Peyer's patch (tissue), 4 donors: ENCODE data around the gene EPHB2. TPM values are rescaled to one million over a fixed set of nuclear protein-coding genes. Genes with fewer than 3 reads are reported as not detected.

Source experiments
- DNase-seq, 3 donors: peaks; one replicate each; pipeline ENCODE4 v3.0.0-alpha.2; 2017 to 2019
- H3K27ac ChIP-seq, 4 donors: fragments of 200-600 bp; sonication (generic); one replicate each; pipeline ENCODE4 v1.5.1; 2016 to 2019
- H3K27me3 ChIP-seq, 2 donors: fragments of 200-600 bp; sonication (generic); one replicate each; pipeline ENCODE4 v1.5.1; 2019
- H3K36me3 ChIP-seq, 3 donors: fragments of 200-600 bp; sonication (generic); one replicate each; pipeline ENCODE4 v1.5.1; 2016 to 2019
- H3K4me1 ChIP-seq, 4 donors: fragments of 200-600 bp; sonication (generic); one replicate each; pipeline ENCODE4 v1.5.1; 2016 to 2019
- H3K4me3 ChIP-seq, 4 donors: fragments of 200-600 bp; sonication (generic); 1 replicate in 3 of 4; 2 replicates in 1 of 4; pipeline ENCODE4 v1.5.1; 2016 to 2019; ENCODE audit warnings: mild to moderate bottlenecking in 1 of 4
- H3K9me3 ChIP-seq, 4 donors: fragments of 200-600 bp; sonication (generic); one replicate each; pipeline ENCODE4 v1.5.1; 2016 to 2019; ENCODE audit warnings: mild to moderate bottlenecking in 1 of 4
- CTCF ChIP-seq, 6 experiments: fragments of 450-650 bp in 4 of 6; fragments of 200-600 bp in 2 of 6; sonication (generic) in 1 of 6; IDR thresholded peaks; one replicate each; pipeline ENCODE4 v1.5.1; 2017 to 2019; ENCODE audit warnings: antibody characterized with exemption in 6 of 6, mild to moderate bottlenecking in 3 of 6, moderate library complexity in 1 of 6
- POLR2A ChIP-seq, 2 donors: fragments of 450-650 bp; IDR thresholded peaks; one replicate each; pipeline ENCODE4 v1.5.1; 2017; ENCODE audit warnings: antibody characterized with exemption in 2 of 2, mild to moderate bottlenecking in 2 of 2, moderate library complexity in 2 of 2
- total RNA-seq, 4 donors: library from RNA; depleted of rRNA; stranded (reverse); fragments of >200 nt; gene quantifications; one replicate each; pipeline ENCODE4 v1.1.0, GENCODE V29; 2016

Gene EPHB2
- total RNA-seq, 4 donors from 2014 or later = 24.5 to 71.0 (median 53.9) TPM

DNA sequence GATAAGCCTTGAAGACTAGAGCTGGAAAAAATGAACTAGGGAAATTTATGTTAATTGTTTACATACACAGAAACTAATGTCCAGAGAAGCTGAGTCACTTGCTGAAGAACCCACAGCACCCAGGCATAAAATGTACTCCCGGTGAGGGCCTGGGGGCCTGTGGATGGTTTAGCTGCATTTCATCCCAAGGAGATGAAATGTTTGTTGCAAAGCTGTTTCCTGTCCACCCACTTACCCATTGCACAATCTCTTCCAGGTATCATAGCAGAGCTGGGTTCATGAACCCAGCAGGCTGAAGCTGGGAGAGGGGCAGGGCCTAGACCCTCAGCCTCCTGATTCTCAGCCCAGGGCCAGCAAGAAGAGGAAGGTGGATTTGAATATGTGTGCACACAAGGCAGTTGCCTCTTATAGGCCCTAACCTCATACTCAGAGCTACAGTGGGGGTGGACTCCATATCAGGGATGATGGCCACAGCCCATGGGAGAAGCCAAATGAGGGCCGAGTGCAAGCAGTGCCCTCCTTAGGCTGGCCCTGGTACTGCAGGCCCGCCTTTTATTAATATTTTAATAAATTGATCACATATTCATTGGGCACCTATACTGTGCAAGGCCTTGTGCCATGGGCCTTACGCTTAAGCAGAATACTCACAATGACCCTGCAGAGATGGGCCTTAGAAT lies 151.3 kb downstream of the EPHB2 start:
- Histone ChIP-seq H3K4me3 (no peak overlapping the region), H3K9me3 (no peaks in the 10 kb centered on the region), H3K36me3 (no peaks in the 10 kb centered on the region), H3K27me3 (no peaks in the 10 kb centered on the region), H3K4me1 (no peaks in the 10 kb centered on the region), H3K27ac (no peak overlapping the region)
- no peak for TF ChIP-seq POLR2A (IDR thresholded peaks at IDR 0.05)
- TF ChIP-seq CTCF (IDR thresholded peaks at IDR 0.05) = peak in 5 of 6 experiments; percentile 33 to 72 (median 69)
- peak in 1 of 3 donors; percentile 55 for DNase-seq

DNA sequence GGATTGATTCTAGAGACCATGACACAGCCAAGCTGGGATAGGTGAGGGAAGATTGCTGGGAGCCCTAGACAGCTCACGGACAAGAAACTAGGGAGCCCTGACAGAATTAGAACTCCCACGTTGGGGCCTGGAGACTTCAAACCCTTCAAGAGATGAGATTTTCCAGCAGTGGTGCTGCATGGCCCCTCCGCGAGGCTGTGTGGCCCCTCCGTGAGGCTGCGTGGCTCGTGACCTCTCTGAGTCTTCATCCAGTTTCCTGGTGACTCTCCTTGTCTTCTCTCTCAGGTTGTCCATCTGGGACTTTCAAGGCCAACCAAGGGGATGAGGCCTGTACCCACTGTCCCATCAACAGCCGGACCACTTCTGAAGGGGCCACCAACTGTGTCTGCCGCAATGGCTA lies 152.1 kb downstream of the EPHB2 start:
- peaks cover 0 to 3% (median 0%) of the 10 kb centered on the region in 3 donors for H3K36me3 ChIP-seq
- H3K27me3 ChIP-seq = no peaks in the 10 kb centered on the region
- no peak overlapping the region for H3K27ac ChIP-seq
- H3K4me3 ChIP-seq = no peak overlapping the region
- no peak for DNase-seq
- no peaks in the 10 kb centered on the region for H3K4me1 ChIP-seq
- peaks cover 0 to under 1% (median 0%) of the 10 kb centered on the region in 4 donors for H3K9me3 ChIP-seq
- TF ChIP-seq CTCF (IDR thresholded peaks at IDR 0.05) = no peak
- no peak for TF ChIP-seq POLR2A (IDR thresholded peaks at IDR 0.05)

DNA sequence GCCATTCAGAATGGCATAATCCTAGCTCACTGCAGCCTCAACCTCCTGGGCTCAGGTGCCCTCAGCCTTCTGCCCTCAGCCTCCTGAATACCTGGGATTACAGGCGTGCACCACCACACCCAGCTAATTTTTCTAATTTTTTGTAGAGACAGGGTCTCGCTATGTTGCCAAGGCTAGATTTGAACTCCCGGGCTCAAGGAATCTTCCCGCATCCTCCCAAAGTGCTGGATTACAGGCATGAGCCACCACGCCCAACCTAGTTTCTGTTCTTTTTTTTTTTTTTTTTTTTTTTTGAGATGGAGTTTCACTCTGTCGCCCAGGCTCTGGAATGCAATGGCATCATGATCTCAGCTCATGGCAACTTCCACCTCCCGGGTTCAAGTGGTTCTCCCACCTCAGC lies 153.1 kb downstream of the EPHB2 start:
- H3K27me3 ChIP-seq = no peaks in the 10 kb centered on the region

GRCh38 chr1:22864886-22865285 lies 154.2 kb downstream of the EPHB2 start:
- Histone ChIP-seq H3K27ac (no peak overlapping the region), H3K36me3 (peaks cover 0 to 11% (median 0%) of the 10 kb centered on the region in 3 donors), H3K9me3 (peaks cover 0 to 3% (median 0%) of the 10 kb centered on the region in 4 donors), H3K4me1 (no peaks in the 10 kb centered on the region), H3K4me3 (no peak overlapping the region), H3K27me3 (no peaks in the 10 kb centered on the region)
- DNase-seq = no peak
- TF ChIP-seq POLR2A (IDR thresholded peaks at IDR 0.05) (no peak), CTCF (IDR thresholded peaks at IDR 0.05) (no peak)

More for the DNA sequence above, 153.1 kb downstream of the EPHB2 start:
- TF ChIP-seq CTCF (IDR thresholded peaks at IDR 0.05) (no peak), POLR2A (IDR thresholded peaks at IDR 0.05) (no peak)
- Histone ChIP-seq H3K4me1 (no peaks in the 10 kb centered on the region), H3K36me3 (peaks cover 0 to 11% (median 0%) of the 10 kb centered on the region in 3 donors), H3K9me3 (peaks cover 0 to 3% (median 0%) of the 10 kb centered on the region in 4 donors), H3K4me3 (no peak overlapping the region), H3K27ac (no peak overlapping the region)
- DNase-seq = no peak

DNA sequence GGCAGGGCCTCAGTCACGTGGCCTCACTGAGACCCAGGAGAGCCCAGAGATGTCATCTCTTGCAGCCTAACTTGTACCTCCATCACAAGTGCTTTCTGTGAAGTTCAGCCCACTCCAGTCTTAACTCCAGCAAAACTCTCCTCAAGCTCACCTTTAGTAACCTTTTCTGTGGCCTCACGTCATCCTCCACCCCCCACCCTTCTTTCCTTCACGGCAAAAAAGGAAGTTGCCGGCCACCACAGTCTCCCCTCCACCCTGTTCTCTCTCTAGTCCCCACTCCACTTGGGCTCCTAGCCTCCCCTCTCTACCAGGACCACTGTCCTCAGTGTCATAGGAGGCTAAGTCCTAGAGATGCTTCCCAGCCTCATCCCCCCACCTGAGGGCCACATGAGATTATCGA lies 155.1 kb downstream of the EPHB2 start:
- Histone ChIP-seq H3K36me3 (peaks cover 0 to 11% (median 0%) of the 10 kb centered on the region in 3 donors), H3K27me3 (no peaks in the 10 kb centered on the region), H3K9me3 (peaks cover 0 to 3% (median 0%) of the 10 kb centered on the region in 4 donors), H3K4me1 (no peaks in the 10 kb centered on the region), H3K27ac (no peak overlapping the region), H3K4me3 (no peak overlapping the region)
- DNase-seq = no peak
- TF ChIP-seq POLR2A (IDR thresholded peaks at IDR 0.05) (no peak), CTCF (IDR thresholded peaks at IDR 0.05) (no peak)
